ENCODE results near the gene SEMA6A. TPM values are rescaled to one million over a fixed set of nuclear protein-coding genes. Genes with fewer than 3 reads are reported as not detected.

SEMA6A gene
- total RNA-seq, 1 donor from 2014 or later: 4.5 TPM

DNA sequence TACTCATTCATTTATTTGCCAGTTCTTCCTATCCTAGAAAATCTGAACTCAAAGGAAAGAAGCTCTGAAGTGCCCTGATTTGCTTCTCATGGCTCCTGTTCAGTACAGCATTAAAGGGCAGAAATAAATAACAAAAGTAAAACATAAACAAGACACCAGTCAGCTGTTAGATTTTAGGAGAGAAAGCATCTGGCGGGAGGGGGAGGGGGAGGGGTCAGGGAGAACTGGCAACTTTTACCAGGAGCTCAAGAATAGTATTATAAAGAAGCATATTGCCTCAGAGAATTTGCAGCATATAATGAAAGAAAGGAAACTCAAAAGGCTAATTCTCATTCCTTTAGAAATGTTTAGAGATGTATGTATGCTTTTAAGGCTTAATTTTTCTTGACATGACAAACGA is 68.1 kb downstream of the SEMA6A start:
- no peak for DNase-seq (ENCODE audit: low spot score)
- intact Hi-C loops (cut with DNase I): no loop called here

DNA sequence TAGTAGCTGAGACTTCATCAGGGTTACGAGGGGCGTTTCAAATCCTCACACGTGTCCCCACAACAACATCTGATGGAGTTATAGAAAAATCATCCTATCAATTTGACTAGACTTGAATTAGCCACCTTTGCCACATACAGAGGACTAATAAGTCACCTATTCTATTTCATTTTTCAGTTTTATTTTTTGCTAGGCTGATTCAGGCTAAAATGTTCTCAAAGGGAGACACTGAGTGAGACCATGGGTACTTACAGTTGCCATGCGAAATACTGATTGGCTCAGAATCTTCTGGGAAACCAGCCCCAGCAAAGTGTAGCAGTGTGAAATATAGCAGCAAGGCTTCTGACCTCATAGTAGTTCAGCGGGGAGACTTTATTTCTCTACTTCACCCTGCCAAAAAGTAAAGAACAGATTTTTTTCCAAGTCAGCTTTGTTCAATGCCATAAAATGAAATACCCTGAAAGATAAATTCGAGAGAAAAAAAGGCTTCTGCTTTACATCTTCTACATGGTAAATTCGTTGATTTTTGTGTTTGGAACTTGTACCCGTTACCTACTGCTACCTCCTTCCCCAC is 69.9 kb downstream of the SEMA6A start:
- intact Hi-C loops (cut with DNase I): no loop called here
- no peak for DNase-seq (ENCODE audit: low spot score)

DNA sequence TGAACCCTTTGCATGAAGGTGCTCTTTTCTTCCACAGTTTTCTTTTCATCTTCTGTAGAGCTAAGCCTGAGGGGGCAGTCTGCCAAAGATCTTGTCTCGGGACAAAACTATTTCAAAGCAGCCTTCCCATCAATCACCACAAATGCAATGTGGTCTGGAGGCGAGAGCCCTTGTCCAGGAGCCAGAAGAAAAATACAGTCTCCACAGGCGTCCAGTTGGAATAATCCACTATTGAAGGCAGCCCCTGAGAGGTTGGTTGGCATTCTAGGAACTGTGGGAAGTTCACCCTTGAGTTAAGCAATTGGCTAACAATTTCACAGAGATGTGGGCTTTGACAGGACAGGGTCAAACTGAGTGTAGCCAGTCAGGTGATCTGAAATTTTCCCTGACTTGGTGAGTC is 72.0 kb downstream of the SEMA6A start:
- no peak for DNase-seq (ENCODE audit: low spot score)
- intact Hi-C loops (cut with DNase I): no loop called here

DNA sequence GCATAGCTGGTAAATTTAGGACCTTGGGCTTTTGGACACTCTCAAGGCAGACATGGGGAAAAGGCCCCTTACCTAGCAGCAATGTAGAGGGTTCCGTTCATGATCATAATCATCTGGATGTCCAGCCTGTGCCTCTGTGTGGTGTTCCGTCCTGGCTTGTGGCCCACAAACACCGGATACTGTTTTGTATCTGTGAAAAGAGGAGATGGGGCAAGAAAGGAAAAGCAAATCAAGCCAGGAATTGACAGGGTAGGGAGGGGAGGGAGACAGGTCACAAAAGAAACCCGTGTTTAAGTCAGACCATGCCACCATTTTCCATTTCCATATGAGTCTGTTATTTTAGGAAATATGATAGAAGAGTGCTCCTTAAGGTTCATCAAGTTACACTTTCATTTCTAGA is 72.5 kb downstream of the SEMA6A start:
- no peak for DNase-seq (ENCODE audit: low spot score)
- intact Hi-C loops (cut with DNase I): no loop called here

DNA sequence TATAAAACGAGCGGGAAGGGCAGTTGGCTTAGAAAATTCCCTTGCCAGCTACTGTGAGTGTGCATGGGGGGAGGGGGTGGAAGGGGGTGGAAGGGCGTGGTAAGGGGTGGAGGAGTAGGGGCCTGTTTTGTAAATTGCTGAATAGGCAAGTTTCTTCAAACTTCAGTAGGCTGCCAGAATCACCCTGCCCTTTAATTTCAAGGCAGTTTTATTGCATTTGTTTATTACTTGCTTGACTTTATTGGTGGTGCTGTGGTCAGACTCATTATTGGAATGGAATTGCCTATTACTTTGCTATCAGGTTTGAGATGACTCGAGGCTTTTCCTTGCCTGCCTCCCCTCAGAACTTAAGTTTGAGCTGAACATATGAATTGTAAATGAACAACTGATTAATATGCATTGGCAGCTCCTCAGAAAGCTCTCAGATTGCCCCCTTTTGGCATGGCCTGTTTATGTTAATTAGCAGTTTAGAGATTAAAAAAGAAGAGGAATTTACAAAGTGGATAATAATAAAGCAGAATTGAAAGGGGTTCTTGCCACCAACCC is 76.0 kb downstream of the SEMA6A start:
- DNase-seq (ENCODE audit: low spot score): no peak
- intact Hi-C loops (cut with DNase I): no loop called here

DNA sequence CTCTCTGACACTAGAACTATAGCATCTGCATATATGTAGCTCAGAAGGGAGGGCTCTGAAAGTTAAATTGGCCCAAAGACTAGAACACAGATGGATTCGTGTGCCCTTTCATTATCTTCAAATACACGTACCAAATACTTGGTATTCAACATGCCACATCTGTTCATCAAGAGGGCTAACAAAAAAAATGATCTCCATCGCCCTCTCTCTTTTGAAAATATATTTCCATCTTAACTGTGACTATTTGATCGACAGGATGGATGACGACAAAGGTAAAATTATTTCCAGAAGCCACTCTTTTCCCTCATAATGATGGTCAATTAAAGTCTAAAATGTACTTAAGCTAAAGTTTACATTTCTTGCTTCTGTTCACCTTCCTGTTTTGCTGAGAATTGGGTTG is 77.0 kb downstream of the SEMA6A start:
- intact Hi-C loops (cut with DNase I): no loop called here
- no peak for DNase-seq (ENCODE audit: low spot score)

DNA sequence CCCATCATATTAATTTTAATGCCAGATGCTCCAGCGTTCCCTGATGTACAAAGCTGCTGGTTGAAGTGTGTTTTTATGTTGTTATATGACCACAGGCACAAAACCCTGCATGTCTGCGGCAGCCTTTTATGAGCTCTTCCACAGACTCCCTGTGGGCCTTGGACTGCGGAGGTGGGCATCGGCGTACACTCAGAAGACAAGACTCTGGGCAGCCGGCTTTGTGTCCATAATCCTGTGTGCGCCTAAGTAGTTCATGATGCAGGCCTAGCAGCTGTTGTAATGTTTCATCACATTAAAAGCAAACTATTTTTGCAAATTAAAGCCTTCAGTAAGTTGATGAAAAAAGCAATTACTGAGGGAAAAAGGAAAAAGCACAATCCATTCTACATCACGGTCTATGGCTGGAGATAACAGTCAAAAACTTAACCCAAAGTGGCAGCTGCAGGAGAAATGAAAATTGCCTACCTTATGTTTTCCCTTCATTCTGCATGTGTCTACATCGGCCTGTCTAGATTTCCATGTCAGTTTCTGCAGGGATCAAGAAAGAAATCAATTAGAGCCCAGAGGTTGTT is 78.8 kb downstream of the SEMA6A start:
- DNase-seq (ENCODE audit: low spot score): no peak
- intact Hi-C loops (cut with DNase I): no loop called here

DNA sequence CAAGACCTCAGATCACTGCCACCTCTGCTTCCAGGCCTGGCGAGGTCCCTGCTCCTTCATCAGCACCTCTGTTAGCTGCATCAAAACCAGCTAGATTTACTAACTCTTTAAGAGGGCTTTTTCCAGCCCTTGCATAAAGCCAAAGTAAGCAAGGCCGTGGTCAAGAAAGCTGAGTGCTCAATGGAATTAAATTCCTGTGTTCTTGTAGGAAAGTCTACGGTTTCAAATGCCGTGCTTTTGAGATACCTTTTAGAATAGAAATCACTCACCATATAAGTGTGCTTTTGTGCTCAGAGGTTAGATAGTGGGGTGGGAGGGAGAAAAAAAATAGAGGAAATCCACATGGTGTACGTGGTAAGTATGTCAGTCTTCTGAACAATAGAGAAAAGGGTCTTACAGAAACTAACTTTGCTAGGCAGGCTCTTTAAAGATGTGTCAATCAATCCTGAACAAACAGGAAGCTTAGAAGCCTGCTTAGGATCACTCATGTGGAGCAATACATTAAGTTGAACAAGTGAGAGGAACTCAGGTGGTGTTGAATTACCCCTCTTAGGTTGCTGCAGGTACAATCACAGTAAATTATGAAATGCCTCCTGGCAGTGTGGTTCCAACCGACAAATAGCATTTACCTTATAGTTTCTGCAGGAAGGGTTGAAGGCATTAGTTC is 79.7 kb downstream of the SEMA6A start:
- DNase-seq (ENCODE audit: low spot score): no peak
- intact Hi-C loops (cut with DNase I): no loop called here

DNA sequence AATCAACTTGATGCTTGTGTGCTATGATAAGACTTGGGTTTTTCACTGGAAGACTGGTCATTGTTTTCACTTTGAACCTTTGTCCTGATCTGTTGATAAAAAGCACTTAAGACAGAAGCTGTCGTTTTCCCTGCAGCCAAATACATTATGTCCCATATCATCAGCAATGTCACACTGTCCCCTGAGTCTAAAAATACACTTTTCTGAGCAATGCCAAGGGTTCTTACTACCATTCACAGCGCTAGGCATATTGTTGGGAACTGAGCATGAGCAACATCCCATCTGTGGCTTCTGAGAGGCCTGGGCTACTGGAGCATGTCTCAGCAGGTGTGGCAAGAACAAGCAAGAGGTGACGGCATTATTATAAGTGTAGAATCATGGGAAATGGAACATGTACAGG is 81.8 kb downstream of the SEMA6A start:
- intact Hi-C loops (cut with DNase I): no loop called here
- DNase-seq (ENCODE audit: low spot score): no peak

DNA sequence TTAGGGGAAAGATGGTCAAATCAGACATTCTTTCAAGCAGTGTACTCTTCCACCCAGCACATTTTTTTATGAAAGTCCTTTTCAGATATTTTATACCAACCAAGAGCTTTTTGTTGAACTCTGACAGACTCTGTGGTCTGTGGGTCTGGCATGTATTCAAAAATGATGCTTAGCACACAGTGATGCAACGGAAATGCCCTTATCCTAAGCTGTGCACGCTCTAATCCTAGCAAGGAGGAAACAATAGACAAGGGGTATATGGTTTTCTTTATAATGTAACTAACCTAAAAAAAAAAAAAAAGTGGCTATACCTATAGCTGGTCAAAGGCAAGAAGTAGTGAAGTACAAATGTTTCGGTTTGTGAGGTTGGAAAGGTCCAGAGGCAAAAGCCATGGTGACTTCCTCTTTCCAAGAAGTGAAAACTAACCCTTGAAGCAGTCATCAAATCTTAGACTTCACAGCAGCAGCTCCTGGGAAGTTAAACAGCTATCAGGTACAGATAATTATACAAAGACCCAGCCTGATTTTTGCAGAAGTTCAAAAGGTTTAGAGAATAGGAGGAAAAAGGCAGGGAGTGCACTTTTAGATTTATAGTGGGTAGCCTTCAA is 82.5 kb downstream of the SEMA6A start:
- DNase-seq (ENCODE audit: low spot score): no peak
- intact Hi-C loops (cut with DNase I): no loop called here

DNA sequence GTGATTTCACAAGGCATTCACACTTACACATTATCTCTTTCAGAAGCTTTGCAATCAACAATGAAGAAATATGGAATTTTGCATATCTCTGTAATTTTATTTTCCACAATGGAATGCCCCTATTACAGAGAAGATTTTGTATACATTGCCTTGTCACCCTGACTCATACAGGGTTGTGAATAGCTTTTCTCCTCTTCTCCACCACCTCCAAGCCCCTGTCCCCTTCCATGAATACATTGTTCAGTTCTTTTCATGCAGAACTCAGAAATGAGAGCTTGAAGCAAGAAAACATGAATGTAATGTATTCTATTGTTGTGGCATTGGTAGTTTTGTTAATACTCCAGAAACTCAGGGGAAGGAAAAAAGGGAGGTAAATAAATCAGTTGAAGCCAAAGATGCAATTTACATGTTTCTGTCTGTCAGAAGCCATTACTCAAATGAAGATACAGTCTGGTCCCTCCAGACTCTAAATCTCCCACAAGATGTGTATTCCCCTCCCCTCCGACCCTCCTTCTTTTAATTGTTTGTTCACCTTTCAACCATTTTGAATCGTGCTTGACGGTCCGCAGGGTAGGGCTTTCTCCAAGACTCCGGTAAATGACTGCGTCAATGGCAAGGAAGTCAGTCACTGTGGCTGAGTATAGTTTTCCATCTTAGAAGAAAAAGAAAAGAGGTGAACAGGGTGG is 86.1 kb downstream of the SEMA6A start:
- DNase-seq (ENCODE audit: low spot score): no peak
- intact Hi-C loops (cut with DNase I): no loop called here

DNA sequence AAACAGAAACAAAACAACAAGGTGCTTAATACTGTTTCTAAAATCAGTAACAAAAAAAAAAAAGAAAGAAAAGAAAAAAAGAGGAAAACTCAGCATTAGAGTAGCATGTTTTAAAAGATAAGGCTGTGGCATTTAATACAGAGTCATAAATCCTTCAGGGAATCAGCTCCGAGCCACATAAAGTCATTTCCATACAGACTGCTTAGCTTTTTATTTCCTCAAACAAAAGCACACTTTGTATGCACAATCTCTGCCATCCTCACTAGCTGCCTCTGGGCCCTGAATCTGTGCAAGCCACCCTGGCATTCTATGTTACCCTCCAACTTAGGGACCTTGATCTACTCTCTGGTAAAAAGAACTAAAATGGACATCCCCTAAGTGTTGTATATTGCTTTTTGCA is 87.6 kb downstream of the SEMA6A start:
- intact Hi-C loops (cut with DNase I): no loop called here
- DNase-seq (ENCODE audit: low spot score): no peak

DNA sequence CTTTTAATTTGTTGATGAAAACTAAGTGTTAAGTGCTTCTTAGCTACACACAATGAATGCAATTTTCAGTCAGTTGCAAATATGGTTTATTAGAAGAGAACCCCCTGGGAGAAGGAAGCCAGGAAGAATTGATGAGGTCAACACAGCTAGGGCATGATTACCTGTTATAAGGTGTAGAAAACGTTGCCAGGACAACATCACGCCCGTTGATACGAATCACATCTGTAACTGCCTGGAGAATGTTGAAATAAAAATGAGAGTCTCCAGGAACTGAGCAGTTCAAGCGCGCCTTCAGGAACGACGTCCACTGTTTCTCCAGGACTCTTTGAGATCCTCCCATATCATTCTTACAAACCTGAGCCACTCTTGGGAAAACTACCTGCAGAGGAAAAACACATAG is 88.0 kb downstream of the SEMA6A start:
- intact Hi-C loops (cut with DNase I): no loop called here
- no peak for DNase-seq (ENCODE audit: low spot score)

DNA sequence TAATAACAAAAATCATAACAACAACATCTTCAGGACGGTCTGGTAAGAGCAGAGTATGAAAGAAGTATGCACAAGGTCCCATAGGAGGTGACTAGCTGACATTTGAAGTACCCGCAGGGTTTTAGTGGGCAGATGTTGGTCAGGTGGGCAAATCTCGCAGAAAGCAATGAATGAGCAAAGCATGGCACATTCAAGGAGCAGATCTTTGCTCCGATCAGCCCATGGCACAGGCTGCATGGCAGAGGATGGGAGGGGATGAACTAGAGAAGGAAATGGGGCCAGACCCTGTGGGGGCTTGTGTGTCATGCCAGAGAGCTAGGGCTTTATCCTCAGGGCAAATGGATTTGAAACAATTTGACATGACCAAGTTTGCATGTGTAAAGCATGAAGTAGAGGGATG is 90.0 kb downstream of the SEMA6A start:
- DNase-seq (ENCODE audit: low spot score): no peak
- intact Hi-C loops (cut with DNase I): no loop called here

DNA sequence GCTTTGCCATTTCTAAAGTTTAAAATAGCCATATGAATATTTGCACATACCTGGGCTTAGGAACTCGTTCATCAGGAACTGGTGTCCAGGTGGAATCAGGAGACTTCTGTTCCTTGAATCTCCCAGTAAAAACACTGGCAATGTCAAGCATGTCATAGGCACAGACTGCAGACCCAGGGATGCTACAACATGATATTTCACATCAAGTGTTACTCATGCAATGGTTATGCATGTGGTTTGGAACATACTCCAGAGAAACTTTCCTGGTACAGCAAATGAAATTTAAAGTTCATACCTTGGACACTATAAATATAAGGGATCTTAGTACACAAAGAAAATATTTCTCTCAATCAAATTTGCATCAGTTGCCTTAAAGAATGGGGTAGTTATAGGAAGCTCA is 92.2 kb downstream of the SEMA6A start:
- intact Hi-C loops (cut with DNase I): no loop called here

DNA sequence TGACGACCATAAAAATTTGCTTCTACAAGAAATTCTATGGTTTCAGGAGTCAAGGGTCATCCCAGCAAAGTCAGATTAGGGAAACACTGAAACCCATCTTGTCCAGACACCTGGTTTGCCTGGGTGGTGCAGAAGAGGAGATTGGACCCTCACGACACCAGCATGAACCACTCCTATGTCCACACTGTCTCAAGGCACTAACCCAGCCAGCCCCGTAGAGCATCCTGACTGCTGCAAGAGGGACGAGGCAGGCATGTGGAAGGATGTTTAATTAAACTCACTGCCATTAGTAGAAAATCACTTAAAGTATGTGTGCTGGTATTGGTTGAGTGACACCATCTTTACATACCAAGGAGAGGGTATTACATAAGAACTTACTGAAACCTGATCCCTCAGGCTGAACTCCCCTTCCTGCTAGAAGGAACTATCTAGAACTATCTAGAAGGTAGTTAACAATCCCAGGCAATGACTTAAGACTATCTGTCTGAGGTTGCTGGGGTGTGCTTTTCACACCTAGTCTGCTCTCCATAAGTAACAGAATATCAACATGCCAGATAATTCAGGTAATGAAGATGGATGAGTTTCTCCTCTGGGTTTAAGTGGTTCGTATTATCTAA is 93.6 kb downstream of the SEMA6A start:
- intact Hi-C loops (cut with DNase I): no loop called here
- no peak for DNase-seq (ENCODE audit: low spot score)

More for the DNA sequence above, 92.2 kb downstream of the SEMA6A start:
- DNase-seq (ENCODE audit: low spot score): no peak

DNA sequence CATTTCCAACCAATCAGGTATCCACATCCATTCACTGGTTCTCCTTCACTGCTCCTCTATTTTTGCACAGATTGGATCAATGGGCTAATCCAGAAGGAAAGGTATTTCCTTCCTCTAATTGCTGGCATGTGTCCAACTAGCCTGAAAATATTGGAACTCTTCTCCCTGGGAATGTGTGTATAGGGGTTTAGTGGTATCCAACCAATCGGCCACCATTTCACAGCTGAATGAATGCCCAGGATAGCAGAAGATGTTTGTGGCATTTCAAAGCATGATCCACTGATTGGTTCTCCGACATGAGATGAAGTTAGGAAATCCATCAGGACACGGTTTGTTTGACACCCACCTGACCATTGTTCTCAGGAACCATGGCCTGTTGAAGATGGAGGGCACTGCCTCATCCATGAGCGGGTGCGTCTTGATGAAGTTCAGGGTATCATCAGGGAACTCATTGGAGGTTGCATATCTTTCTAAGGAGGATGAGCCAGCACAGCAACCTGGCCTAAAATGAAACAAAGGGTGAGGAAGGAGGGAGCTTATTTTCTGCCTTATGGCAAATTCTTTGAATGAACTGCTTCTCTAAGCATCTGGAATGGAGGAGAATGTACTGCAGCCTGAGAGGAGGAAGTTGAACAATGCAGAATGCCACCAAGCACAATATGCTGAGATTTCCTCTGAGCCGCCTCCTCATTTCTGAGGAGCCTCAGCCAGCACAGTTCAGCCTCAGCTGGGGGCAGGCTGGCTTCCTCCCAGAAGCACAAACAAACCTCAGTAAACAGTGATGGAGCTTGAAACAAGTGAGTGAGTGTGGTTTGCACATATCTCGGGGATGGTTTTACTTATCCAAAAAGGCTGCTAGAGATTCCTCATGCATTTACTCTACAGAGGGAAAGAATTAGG is 94.6 kb downstream of the SEMA6A start:
- intact Hi-C loops (cut with DNase I): no loop called here
- no peak for DNase-seq (ENCODE audit: low spot score)

DNA sequence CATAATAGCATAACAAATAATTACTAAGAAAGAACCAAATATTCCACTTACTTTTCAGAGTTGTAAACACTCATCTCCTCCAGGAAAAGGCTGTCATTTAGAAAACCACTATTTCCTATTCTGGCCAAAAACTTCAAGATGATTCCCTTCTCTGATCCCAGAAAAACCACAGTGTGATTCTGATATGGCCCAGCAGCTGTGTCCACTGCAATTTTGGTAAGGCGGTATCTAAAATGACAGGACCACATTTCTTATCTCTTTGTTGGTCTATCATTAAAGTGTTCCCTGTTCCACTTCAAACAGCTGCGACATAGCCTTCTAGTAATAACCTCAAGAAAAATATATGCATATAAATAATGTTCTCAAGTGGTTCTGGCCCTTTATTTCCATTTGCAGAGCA is 96.1 kb downstream of the SEMA6A start:
- intact Hi-C loops (cut with DNase I): no loop called here
- no peak for DNase-seq (ENCODE audit: low spot score)
